ENCODE measurements around the gene CLN5. TPM values are rescaled to one million over a fixed set of nuclear protein-coding genes. Genes with fewer than 3 reads are reported as not detected.

The CLN5 gene
- total and polyA plus RNA-seq, 7 donors = 7.8 to 29.3 (median 14.0) TPM

DNA sequence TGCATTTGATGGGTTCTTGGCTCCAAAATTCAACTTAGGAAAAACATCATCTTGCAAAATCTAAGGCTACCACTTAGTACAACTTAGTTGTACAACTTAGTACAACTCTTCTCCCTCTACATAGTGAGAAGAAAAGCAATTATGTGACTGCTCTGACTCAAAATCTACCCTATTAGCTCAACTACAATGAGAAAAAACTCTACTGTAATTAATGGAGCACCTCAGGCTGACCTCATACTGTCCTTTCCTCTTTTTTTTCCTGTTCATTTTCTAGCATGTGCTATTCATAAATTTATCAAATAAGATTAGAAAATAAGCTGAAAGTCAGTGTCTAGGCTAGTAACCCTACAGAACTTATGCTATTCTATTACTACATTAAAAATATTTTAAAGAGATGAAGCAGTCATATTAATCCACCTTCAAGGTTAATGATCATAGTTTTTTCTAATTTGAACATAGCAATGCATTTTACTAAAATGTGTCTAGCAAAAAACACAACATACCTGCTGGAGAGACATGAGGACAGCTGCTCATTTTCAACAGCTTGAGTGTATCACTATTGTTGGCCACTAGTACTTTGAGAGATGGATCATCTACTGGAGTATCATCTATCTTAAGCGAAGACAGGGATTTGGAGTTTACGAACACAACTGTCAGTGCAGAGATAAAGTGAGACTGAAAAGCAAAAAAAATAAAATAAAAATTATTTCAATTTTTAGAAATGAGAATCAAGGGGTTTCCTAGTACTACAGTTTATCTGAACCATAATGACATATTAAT is 23.2 kb downstream of the CLN5 start:
- Histone ChIP-seq H3K36me3 (peaks cover 19 to 84% (median 34%) of the 10 kb centered on the region in 4 donors), H3K27ac (peak overlapping the region in 2 of 4 donors; percentile 45 to 59), H3K9me3 (no peaks in the 10 kb centered on the region), H3K4me3 (no peak overlapping the region), H3K27me3 (no peaks in the 10 kb centered on the region), H3K4me1 (peaks cover 0 to 51% (median 35%) of the 10 kb centered on the region in 4 donors)
- TF ChIP-seq POLR2AphosphoS5 (IDR thresholded peaks at IDR 0.05) (peak in 1 of 4 donors; percentile 30), POLR2A (IDR thresholded peaks at IDR 0.05) (no peak)
- WGBS, 2 donors = 96% methylated on average over 2 of the region's 2 CpGs
- no peak for DNase-seq
- intact Hi-C loops (cut with DNase I) = no loop called here

- Histone ChIP-seq H3K27me3 (no peaks in the 10 kb centered on the region), H3K27ac (peak overlapping the region in 3 of 4 donors; percentile 30 to 59 (median 45)), H3K4me3 (no peak overlapping the region), H3K4me1 (peaks cover 0 to 64% (median 46%) of the 10 kb centered on the region in 4 donors), H3K9me3 (no peaks in the 10 kb centered on the region), H3K36me3 (peaks cover 16 to 71% (median 25%) of the 10 kb centered on the region in 4 donors)
- DNase-seq = no peak
- TF ChIP-seq POLR2AphosphoS5 (IDR thresholded peaks at IDR 0.05) = no peak
- no peak for TF ChIP-seq EP300 (IDR thresholded peaks at IDR 0.05)
- TF ChIP-seq, protein P1, sequence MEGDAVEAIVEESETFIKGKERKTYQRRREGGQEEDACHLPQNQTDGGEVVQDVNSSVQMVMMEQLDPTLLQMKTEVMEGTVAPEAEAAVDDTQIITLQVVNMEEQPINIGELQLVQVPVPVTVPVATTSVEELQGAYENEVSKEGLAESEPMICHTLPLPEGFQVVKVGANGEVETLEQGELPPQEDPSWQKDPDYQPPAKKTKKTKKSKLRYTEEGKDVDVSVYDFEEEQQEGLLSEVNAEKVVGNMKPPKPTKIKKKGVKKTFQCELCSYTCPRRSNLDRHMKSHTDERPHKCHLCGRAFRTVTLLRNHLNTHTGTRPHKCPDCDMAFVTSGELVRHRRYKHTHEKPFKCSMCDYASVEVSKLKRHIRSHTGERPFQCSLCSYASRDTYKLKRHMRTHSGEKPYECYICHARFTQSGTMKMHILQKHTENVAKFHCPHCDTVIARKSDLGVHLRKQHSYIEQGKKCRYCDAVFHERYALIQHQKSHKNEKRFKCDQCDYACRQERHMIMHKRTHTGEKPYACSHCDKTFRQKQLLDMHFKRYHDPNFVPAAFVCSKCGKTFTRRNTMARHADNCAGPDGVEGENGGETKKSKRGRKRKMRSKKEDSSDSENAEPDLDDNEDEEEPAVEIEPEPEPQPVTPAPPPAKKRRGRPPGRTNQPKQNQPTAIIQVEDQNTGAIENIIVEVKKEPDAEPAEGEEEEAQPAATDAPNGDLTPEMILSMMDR (IDR thresholded peaks at IDR 0.05) = no peak
- TF ChIP-seq POLR2A (IDR thresholded peaks at IDR 0.05) = no peak
- WGBS, 2 donors = 90 to 91% methylated on average over 3 of the region's 3 CpGs
- intact Hi-C loops (cut with DNase I) = no loop called here
Measured at GRCh38 chr13:77016251-77016812, 24.5 kb downstream of the CLN5 start.

DNA sequence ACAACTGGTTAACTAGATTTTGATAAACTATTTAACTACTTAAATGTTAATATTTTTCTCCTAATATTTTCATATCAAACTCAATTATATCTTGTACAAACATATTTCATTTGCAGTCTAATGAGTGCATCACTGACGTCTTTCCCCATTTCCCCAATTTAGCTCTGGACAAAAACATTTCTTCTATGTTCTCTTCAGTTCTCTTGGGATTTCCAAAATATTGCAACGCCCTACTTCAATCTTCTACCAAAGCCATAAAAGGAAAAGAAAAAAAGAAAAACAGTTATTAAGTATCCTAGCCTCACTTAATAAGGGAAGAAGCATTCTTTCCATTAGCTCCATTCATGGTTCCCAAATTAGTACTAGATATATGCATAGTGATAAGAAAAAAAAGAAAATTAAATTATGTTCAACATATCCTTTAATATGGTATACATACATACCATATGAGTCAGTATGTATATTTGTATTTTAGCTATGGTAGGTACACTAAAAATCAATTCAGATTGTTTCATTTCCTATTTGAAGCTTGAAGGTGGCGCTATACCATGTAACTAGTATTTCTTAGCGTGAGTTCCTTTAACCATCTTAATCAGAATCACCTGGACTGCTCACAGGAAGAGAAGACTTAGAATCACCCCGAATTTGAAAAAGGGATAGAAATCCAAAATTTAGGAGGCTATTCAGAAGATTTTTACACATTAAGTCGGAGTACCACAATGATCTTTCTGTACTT is 25.2 kb downstream of the CLN5 start:
- Histone ChIP-seq H3K27ac (peak overlapping the region in 2 of 4 donors; percentile 45 to 59), H3K4me1 (peaks cover 0 to 71% (median 52%) of the 10 kb centered on the region in 4 donors), H3K27me3 (no peaks in the 10 kb centered on the region), H3K9me3 (no peaks in the 10 kb centered on the region), H3K4me3 (no peak overlapping the region), H3K36me3 (peaks cover 16 to 64% (median 24%) of the 10 kb centered on the region in 4 donors)
- intact Hi-C loops (cut with DNase I) = no loop called here
- DNase-seq = no peak
- 91 to 96% methylated on average over 6 of the region's 6 CpGs for WGBS, 2 donors
- no peak for TF ChIP-seq POLR2A (IDR thresholded peaks at IDR 0.05)
- no peak for TF ChIP-seq EP300 (IDR thresholded peaks at IDR 0.05)
- TF ChIP-seq, protein P1 (IDR thresholded peaks at IDR 0.05) = no peak
- TF ChIP-seq POLR2AphosphoS5 (IDR thresholded peaks at IDR 0.05) = no peak

- H3K4me1 ChIP-seq = peaks cover 0 to 89% (median 74%) of the 10 kb centered on the region in 4 donors
- no peak overlapping the region for H3K27ac ChIP-seq
- H3K27me3 ChIP-seq = no peaks in the 10 kb centered on the region
- no peak overlapping the region for H3K4me3 ChIP-seq
- TF ChIP-seq POLR2AphosphoS5 (IDR thresholded peaks at IDR 0.05) (no peak), EP300 (IDR thresholded peaks at IDR 0.05) (no peak)
- DNase-seq = no peak
- intact Hi-C loops (cut with DNase I) = no loop called here
- no peaks in the 10 kb centered on the region for H3K9me3 ChIP-seq
- H3K36me3 ChIP-seq = peaks cover under 1 to 37% (median 9%) of the 10 kb centered on the region in 4 donors
Measured at GRCh38 chr13:77019756-77020155, 27.9 kb downstream of the CLN5 start.

DNA sequence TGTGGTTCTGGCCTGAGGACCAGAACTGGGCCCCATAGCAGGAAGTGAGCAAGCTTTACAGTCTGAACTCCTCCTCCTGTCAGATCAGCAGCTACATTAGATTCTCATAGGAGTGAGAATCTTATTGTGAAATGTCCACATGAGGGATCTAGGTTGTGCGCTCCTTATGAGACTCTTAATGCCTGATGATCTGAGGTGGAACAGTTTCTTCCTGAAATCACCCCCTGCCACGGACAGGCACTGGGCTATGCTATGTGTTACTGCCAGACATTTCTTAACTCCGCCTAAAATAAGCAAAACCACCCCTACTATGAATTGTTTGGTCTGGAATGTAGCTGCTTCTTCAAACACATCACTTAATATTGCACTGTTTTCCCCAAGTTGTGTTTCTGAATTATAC is 30.5 kb downstream of the CLN5 start:
- intact Hi-C loops (cut with DNase I) = no loop called here

More for the DNA sequence above, 30.5 kb downstream of the CLN5 start:
- Histone ChIP-seq H3K9me3 (no peaks in the 10 kb centered on the region), H3K4me1 (peaks cover 0 to 75% (median 67%) of the 10 kb centered on the region in 4 donors), H3K27ac (peak overlapping the region; percentile 9 to 52 (median 45)), H3K36me3 (peaks cover 0 to 14% (median 0%) of the 10 kb centered on the region in 4 donors), H3K27me3 (no peaks in the 10 kb centered on the region), H3K4me3 (no peak overlapping the region)
- DNase-seq = no peak
- WGBS, 2 donors = 67% methylated on average over 3 of the region's 3 CpGs
- TF ChIP-seq POLR2AphosphoS5 (IDR thresholded peaks at IDR 0.05) (no peak), POLR2A (IDR thresholded peaks at IDR 0.05) (no peak), EP300 (IDR thresholded peaks at IDR 0.05) (no peak)
- TF ChIP-seq, protein P1 (IDR thresholded peaks at IDR 0.05) = no peak

All from sigmoid colon (tissue), 7 donors.